ENCODE measurements around the gene PANX2. TPM values are rescaled to one million over a fixed set of nuclear protein-coding genes. Genes with fewer than 3 reads are reported as not detected.

The PANX2 gene
- total and polyA plus RNA-seq, 2 donors (not counting 1 experiment from before 2014, with no cell fraction given), result 0.04 to 0.59 TPM

- H3K4me3 Mint-ChIP-seq, result no peak overlapping the region
- intact Hi-C loops (cut with micrococcal nuclease), result no loop called here
- DNase-seq (no peak), ATAC-seq (ENCODE audit: low read depth) (no peak)
- Histone ChIP-seq H3K9ac (ENCODE audit: low read length) (no peak overlapping the region), H3K27me3 (replicated peaks in 1 of 4; ENCODE audit: control extremely low read depth in 1 of 4, control insufficient read depth in 3 of 4, insufficient read depth in 4 of 4, low read length in 3 of 4) (peaks cover 0 to 2% (median 0%) of the 10 kb centered on the region in 4 experiments), H3K27ac (ENCODE audit: low read length in 2 of 2) (no peak overlapping the region), H2AFZ (ENCODE audit: insufficient read depth, low read depth, low read length, poor library complexity, severe bottlenecking) (no peak overlapping the region), H3K36me3 (replicated peaks in 1 of 2; ENCODE audit: control extremely low read depth in 1 of 2, control insufficient read depth in 1 of 2, extremely low read depth in 1 of 2, insufficient read depth in 2 of 2, low read length in 1 of 2) (no peaks in the 10 kb centered on the region), H3K4me2 (replicated peaks; ENCODE audit: low read depth, low read length, poor library complexity, severe bottlenecking) (no peak overlapping the region), H4K20me1 (ENCODE audit: control insufficient read depth, insufficient read depth, low read length, poor library complexity, severe bottlenecking) (no peaks in the 10 kb centered on the region), H3K79me2 (ENCODE audit: control insufficient read depth, insufficient read depth, low read length) (no peaks in the 10 kb centered on the region), H3K4me3 (ENCODE audit: control extremely low read depth in 1 of 5, extremely low read depth in 1 of 5, insufficient read depth in 1 of 5, low read depth in 2 of 5, low read length in 4 of 5) (no peak overlapping the region), H3K9me3 (ENCODE audit: control extremely low read depth in 1 of 3, control insufficient read depth in 2 of 3, insufficient read depth in 1 of 3, low read length in 2 of 3) (no peaks in the 10 kb centered on the region), H3K4me1 (ENCODE audit: control insufficient read depth in 2 of 2, insufficient read depth in 2 of 2, low read length in 2 of 2) (no peaks in the 10 kb centered on the region)
- 89% methylated on average over 4 of the region's 4 CpGs for WGBS (ENCODE audit: insufficient coverage)
- peaks cover 33% of the 10 kb centered on the region for H3K27me3 Mint-ChIP-seq
- ChIA-PET CTCF (no interaction called here), POLR2A (no interaction called here)
- TF ChIP-seq EZH2 (IDR thresholded peaks at IDR 0.05; ENCODE audit: borderline replicate concordance, insufficient read depth, low read depth, low read length, poor library complexity, severe bottlenecking), result no peak
- TF ChIP-seq CTCF (IDR thresholded peaks at IDR 0.05), result no peak
- peaks cover 4% of the 10 kb centered on the region for H3K4me1 Mint-ChIP-seq
- H3K9me3 Mint-ChIP-seq (ENCODE audit: insufficient read depth), result no peaks in the 10 kb centered on the region
- H3K27ac Mint-ChIP-seq, result no peak overlapping the region
Observed at GRCh38 chr22:50138041-50138440, 32.5 kb upstream of the PANX2 start.

- Mint-ChIP-seq H3K27me3 (peaks cover 34% of the 10 kb centered on the region), H3K9me3 (ENCODE audit: insufficient read depth) (no peaks in the 10 kb centered on the region), H3K4me3 (no peak overlapping the region), H3K4me1 (peaks cover 4% of the 10 kb centered on the region), H3K27ac (no peak overlapping the region)
- intact Hi-C loops (cut with micrococcal nuclease), result no loop called here
- DNase-seq, result no peak
- H2AFZ ChIP-seq (ENCODE audit: insufficient read depth, low read depth, low read length, poor library complexity, severe bottlenecking), result no peak overlapping the region
- H3K9me3 ChIP-seq (ENCODE audit: control extremely low read depth in 1 of 3, control insufficient read depth in 2 of 3, insufficient read depth in 1 of 3, low read length in 2 of 3), result no peaks in the 10 kb centered on the region
- H3K36me3 ChIP-seq (replicated peaks in 1 of 2; ENCODE audit: control extremely low read depth in 1 of 2, control insufficient read depth in 1 of 2, extremely low read depth in 1 of 2, insufficient read depth in 2 of 2, low read length in 1 of 2), result no peaks in the 10 kb centered on the region
- H3K4me3 ChIP-seq (ENCODE audit: control extremely low read depth in 1 of 5, extremely low read depth in 1 of 5, insufficient read depth in 1 of 5, low read depth in 2 of 5, low read length in 4 of 5), result no peak overlapping the region
- H3K4me2 ChIP-seq (replicated peaks; ENCODE audit: low read depth, low read length, poor library complexity, severe bottlenecking), result no peak overlapping the region
- ATAC-seq (ENCODE audit: low read depth), result no peak
- ChIA-PET POLR2A (no interaction called here), CTCF (no interaction called here)
- no peak overlapping the region for H3K27ac ChIP-seq (ENCODE audit: low read length in 2 of 2)
- H3K9ac ChIP-seq (ENCODE audit: low read length), result no peak overlapping the region
- no peaks in the 10 kb centered on the region for H3K79me2 ChIP-seq (ENCODE audit: control insufficient read depth, insufficient read depth, low read length)
- H3K27me3 ChIP-seq (replicated peaks in 1 of 4; ENCODE audit: control extremely low read depth in 1 of 4, control insufficient read depth in 3 of 4, insufficient read depth in 4 of 4, low read length in 3 of 4), result no peaks in the 10 kb centered on the region
- WGBS (ENCODE audit: insufficient coverage), result 92% methylated on average over 6 of the region's 9 CpGs
- no peaks in the 10 kb centered on the region for H4K20me1 ChIP-seq (ENCODE audit: control insufficient read depth, insufficient read depth, low read length, poor library complexity, severe bottlenecking)
- H3K4me1 ChIP-seq (ENCODE audit: control insufficient read depth in 2 of 2, insufficient read depth in 2 of 2, low read length in 2 of 2), result no peaks in the 10 kb centered on the region
- TF ChIP-seq EZH2 (IDR thresholded peaks at IDR 0.05; ENCODE audit: borderline replicate concordance, insufficient read depth, low read depth, low read length, poor library complexity, severe bottlenecking), result no peak
- no peak for TF ChIP-seq CTCF (IDR thresholded peaks at IDR 0.05)
Observed at GRCh38 chr22:50138988-50139387, 31.5 kb upstream of the PANX2 start.
